ENCODE results near the gene MBOAT1.

DNA sequence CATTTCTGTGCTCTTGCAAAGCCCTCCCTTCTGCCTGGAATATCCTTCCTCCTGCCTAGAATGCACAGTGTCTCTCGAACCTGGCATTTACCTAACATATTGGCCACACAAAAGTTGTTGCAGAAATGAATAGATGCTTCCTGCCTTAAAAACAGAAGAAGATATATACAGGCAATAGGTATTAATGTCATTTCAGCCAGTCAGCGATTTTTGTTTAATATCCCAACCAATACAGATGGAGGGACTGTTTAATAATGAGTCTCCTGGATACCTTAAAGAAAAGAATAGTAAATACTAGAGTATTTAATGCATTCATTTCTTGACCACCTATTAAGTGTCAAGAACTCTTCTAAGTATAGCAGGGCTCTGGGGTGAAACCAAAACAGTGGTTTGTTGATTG, 70.3 kb downstream of the MBOAT1 start:
- no peak for TF ChIP-seq SETDB1 (IDR thresholded peaks at IDR 0.05; ENCODE audit: insufficient read length, low read length)
- TF ChIP-seq, protein P1, sequence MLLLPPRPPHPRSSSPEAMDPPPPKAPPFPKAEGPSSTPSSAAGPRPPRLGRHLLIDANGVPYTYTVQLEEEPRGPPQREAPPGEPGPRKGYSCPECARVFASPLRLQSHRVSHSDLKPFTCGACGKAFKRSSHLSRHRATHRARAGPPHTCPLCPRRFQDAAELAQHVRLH (tag by site-specific recombination; IDR thresholded peaks at IDR 0.05) = no peak
- TF ChIP-seq, protein P2, sequence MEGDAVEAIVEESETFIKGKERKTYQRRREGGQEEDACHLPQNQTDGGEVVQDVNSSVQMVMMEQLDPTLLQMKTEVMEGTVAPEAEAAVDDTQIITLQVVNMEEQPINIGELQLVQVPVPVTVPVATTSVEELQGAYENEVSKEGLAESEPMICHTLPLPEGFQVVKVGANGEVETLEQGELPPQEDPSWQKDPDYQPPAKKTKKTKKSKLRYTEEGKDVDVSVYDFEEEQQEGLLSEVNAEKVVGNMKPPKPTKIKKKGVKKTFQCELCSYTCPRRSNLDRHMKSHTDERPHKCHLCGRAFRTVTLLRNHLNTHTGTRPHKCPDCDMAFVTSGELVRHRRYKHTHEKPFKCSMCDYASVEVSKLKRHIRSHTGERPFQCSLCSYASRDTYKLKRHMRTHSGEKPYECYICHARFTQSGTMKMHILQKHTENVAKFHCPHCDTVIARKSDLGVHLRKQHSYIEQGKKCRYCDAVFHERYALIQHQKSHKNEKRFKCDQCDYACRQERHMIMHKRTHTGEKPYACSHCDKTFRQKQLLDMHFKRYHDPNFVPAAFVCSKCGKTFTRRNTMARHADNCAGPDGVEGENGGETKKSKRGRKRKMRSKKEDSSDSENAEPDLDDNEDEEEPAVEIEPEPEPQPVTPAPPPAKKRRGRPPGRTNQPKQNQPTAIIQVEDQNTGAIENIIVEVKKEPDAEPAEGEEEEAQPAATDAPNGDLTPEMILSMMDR (tag by site-specific recombination; IDR thresholded peaks at IDR 0.05) = no peak
- no peak for TF ChIP-seq ZNF837 (tag by site-specific recombination; IDR thresholded peaks at IDR 0.05)
- TF ChIP-seq ZFP69B (tag by site-specific recombination; IDR thresholded peaks at IDR 0.05) = no peak
- no peak for TF ChIP-seq SCRT2 (tag by site-specific recombination; IDR thresholded peaks at IDR 0.05)
- TF ChIP-seq, protein P3, sequence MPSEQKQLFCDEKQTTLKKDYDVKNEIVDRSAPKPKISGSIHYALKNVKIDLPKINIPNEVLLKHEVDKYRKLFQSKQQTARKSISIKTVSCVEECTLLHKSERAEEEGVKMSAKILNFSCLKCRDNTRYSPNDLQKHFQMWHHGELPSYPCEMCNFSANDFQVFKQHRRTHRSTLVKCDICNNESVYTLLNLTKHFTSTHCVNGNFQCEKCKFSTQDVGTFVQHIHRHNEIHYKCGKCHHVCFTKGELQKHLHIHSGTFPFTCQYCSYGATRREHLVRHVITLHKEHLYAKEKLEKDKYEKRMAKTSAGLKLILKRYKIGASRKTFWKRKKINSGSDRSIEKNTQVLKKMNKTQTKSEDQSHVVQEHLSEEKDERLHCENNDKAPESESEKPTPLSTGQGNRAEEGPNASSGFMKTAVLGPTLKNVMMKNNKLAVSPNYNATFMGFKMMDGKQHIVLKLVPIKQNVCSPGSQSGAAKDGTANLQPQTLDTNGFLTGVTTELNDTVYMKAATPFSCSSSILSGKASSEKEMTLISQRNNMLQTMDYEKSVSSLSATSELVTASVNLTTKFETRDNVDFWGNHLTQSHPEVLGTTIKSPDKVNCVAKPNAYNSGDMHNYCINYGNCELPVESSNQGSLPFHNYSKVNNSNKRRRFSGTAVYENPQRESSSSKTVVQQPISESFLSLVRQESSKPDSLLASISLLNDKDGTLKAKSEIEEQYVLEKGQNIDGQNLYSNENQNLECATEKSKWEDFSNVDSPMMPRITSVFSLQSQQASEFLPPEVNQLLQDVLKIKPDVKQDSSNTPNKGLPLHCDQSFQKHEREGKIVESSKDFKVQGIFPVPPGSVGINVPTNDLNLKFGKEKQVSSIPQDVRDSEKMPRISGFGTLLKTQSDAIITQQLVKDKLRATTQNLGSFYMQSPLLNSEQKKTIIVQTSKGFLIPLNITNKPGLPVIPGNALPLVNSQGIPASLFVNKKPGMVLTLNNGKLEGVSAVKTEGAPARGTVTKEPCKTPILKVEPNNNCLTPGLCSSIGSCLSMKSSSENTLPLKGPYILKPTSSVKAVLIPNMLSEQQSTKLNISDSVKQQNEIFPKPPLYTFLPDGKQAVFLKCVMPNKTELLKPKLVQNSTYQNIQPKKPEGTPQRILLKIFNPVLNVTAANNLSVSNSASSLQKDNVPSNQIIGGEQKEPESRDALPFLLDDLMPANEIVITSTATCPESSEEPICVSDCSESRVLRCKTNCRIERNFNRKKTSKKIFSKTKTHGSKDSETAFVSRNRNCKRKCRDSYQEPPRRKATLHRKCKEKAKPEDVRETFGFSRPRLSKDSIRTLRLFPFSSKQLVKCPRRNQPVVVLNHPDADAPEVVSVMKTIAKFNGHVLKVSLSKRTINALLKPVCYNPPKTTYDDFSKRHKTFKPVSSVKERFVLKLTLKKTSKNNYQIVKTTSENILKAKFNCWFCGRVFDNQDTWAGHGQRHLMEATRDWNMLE (tag by site-specific recombination; conservative IDR thresholded peaks at IDR 0.05; ENCODE audit: low read depth) = no peak

Measured in HEK293 (cell line).